LHCN-M2 (cell line): ENCODE results near the gene OLFM1. TPM values are rescaled to one million over a fixed set of nuclear protein-coding genes. Genes with fewer than 3 reads are reported as not detected.

Experiments used
- DNase-seq: peaks from one replicate; pipeline ENCODE4 v3.0.0-alpha.2; 2012; ENCODE audit warnings: low read depth
- polyA plus RNA-seq: library from polyadenylated mRNA; unstranded; fragments of >200 nt; gene quantifications from one replicate; pipeline ENCODE4 v1.2.1, GENCODE V29; 2012; ENCODE audit warnings: missing spikeins
- total RNA-seq: library from RNA; depleted of rRNA; stranded (reverse); fragments of >200 nt; gene quantifications from 2 replicates; pipeline ENCODE4 v1.2.3, GENCODE V29; 2014; rRNA removed

The OLFM1 gene
- total RNA-seq: not detected in 2 replicates
- not detected for polyA plus RNA-seq

GRCh38 chr9:135087489-135087792 is at the start of gene OLFM1:
TSS of gene OLFM1 (plus strand) at chr9:135087668. CDS start at chr9:135087990, 322 bp downstream.
- DNase-seq: no peak

GRCh38 chr9:135038331-135038730 is 49.1 kb upstream of the OLFM1 start:
- no peak for DNase-seq

GRCh38 chr9:135038826-135039225 is 48.6 kb upstream of the OLFM1 start:
- no peak for DNase-seq

- no peak for DNase-seq
These were observed 48.1 kb upstream of the OLFM1 start for GRCh38 chr9:135039266-135039870.

- DNase-seq: no peak
These were observed 47.4 kb upstream of the OLFM1 start for GRCh38 chr9:135039916-135040645.

- DNase-seq: no peak
These were observed 46.6 kb upstream of the OLFM1 start for GRCh38 chr9:135040892-135041291.

GRCh38 chr9:135043345-135043744 is 44.1 kb upstream of the OLFM1 start:
- DNase-seq: no peak

GRCh38 chr9:135045264-135045927 is 42.1 kb upstream of the OLFM1 start:
- no peak for DNase-seq

GRCh38 chr9:135045928-135046738 is 41.3 kb upstream of the OLFM1 start:
- no peak for DNase-seq

- no peak for DNase-seq
These were observed 40.6 kb upstream of the OLFM1 start for GRCh38 chr9:135046739-135047350.

GRCh38 chr9:135047521-135047920 is 39.9 kb upstream of the OLFM1 start:
- no peak for DNase-seq

GRCh38 chr9:135048046-135048757 is 39.3 kb upstream of the OLFM1 start:
- DNase-seq: no peak

- no peak for DNase-seq
These were observed 38.6 kb upstream of the OLFM1 start for GRCh38 chr9:135048758-135049444.

- DNase-seq: no peak
These were observed 38.0 kb upstream of the OLFM1 start for GRCh38 chr9:135049460-135049859.

- DNase-seq: no peak
These were observed 37.1 kb upstream of the OLFM1 start for GRCh38 chr9:135050072-135050990.

GRCh38 chr9:135051316-135052038 is 36.0 kb upstream of the OLFM1 start:
- DNase-seq: no peak

GRCh38 chr9:135053133-135053532 is 34.3 kb upstream of the OLFM1 start:
- no peak for DNase-seq

GRCh38 chr9:135055181-135055580 is 32.3 kb upstream of the OLFM1 start:
- DNase-seq: no peak

GRCh38 chr9:135056541-135056940 is 30.9 kb upstream of the OLFM1 start:
- DNase-seq: no peak
